ENCODE data around the gene CHIT1.
"Not testable (repeated sequence)": the region's sequence is repeated elsewhere in the genome, so short reads cannot be mapped to it uniquely, and the experiment has no call there.

The CHIT1 gene

DNA sequence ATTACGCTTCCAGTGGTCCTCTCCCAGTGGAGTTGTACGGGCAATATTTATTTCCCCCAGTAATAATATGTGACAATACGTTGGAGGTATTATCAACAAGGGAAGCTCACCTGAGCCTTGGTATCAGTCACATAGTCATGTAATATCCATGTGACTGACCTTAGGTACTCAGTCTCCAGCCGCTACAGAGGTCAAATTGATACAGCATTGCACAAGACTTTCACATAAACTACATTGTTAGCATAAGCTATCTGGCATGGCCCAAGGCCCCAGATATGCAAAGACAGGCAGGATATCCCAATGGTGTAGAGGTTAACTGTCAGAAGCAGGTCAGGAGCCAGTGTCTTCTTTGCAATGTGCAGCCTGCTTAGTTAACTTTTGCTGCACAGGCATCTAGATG, 15.3 kb upstream of the CHIT1 start:
- TF ChIP-seq ZNF274 (IDR thresholded peaks at IDR 0.05; ENCODE audit: low read depth, low read length): no peak
- no peak overlapping the region for H3K4me3 ChIP-seq (ENCODE audit: low read length)

DNA sequence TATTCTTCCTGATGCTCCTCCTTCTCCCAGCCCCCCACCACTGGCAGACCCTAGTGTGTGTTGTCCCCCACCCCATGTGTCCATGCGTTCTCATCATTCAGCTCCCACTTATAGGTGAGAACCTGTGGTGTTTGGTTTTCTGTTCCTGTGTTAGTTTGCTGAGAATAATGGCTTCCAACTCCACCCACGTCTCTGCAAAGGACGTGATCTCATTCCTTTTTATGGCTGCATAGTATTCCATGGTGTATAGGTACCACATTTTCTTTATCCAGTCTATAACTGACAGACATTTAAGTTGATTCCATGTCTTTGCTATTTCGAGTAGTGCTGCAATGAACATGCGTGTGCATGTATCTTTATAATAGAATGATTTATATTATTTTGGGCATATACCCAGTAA, 12.2 kb upstream of the CHIT1 start:
- H3K4me3 ChIP-seq (ENCODE audit: low read length): not testable (repeated sequence)

GRCh38 chr1:203239526-203240305, 10.2 kb upstream of the CHIT1 start:
- H3K4me3 ChIP-seq (ENCODE audit: low read length): no peak overlapping the region
- TF ChIP-seq ZNF274 (IDR thresholded peaks at IDR 0.05; ENCODE audit: low read depth, low read length): no peak

- no peak overlapping the region for H3K4me3 ChIP-seq (ENCODE audit: low read length)
Observed at GRCh38 chr1:203239081-203239480, 9.6 kb upstream of the CHIT1 start.

GRCh38 chr1:203238535-203238934, 9.1 kb upstream of the CHIT1 start:
- no peak overlapping the region for H3K4me3 ChIP-seq (ENCODE audit: low read length)
- TF ChIP-seq ZNF274 (IDR thresholded peaks at IDR 0.05; ENCODE audit: low read depth, low read length): no peak

More at GRCh38 chr1:203239081-203239480, 9.6 kb upstream of the CHIT1 start:
- no peak for TF ChIP-seq ZNF274 (IDR thresholded peaks at IDR 0.05; ENCODE audit: low read depth, low read length)

DNA sequence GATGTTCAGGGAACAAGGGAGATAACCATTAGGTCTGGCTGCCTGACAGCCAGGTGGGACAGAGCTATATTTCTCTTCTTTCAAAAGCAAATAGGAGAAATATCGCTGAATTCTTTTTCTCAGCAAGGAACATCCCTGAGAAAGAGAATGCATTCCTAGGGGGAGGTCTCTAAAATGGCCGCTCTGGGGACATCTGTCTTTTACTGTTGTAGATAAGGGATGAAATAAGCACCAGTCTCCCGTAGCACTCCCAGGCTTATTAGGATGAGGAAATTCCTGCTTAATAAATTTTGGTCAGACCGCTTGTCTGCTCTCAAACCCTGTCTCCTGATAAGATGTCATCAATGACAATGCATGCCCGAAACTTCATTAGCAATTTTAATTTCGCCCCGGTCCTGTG, 5.4 kb upstream of the CHIT1 start:
- not testable (repeated sequence) for H3K4me3 ChIP-seq (ENCODE audit: low read length)

- no peak overlapping the region for H3K4me3 ChIP-seq (ENCODE audit: low read length)
- no peak for TF ChIP-seq ZNF274 (IDR thresholded peaks at IDR 0.05; ENCODE audit: low read depth, low read length)
Observed at GRCh38 chr1:203228670-203229069, 803 bp downstream of the CHIT1 start.

DNA sequence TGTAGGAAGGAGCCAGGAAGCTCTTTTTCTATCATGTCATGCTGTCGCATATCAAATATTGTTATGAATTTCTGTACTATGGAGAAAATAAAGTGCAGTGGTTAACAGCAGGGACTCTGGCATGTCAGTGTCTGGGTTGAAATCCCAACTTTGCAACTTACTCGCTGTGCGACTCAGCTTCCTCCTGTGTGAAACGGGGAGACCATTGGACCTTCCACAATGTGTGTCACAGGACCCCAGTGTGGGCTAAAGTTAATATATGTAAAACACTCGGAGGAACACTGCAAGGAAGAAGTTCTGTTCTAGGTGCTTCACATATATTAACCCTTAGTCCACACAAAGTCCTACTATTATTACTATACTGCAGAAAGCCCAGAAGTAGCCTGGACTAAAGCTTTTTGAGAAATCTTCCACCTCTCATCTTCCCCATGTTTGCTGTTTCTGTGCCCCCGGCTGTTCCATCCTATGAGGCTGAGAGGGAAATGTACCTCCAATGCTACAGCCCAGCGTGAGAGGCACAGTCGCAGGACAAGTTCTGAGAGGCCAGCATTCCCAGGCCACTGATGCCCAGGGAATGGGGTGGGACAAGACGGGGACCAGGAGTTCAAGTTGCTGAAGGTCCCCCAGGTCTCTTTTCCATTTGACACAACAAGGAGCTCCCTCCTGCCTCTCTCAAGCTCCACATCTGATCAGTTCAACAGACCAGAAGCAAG, 1.9 kb downstream of the CHIT1 start:
- no peak overlapping the region for H3K4me3 ChIP-seq (ENCODE audit: low read length)
- no peak for TF ChIP-seq ZNF274 (IDR thresholded peaks at IDR 0.05; ENCODE audit: low read depth, low read length)

GRCh38 chr1:203225071-203225470, 4.4 kb downstream of the CHIT1 start:
- no peak overlapping the region for H3K4me3 ChIP-seq (ENCODE audit: low read length)
- no peak for TF ChIP-seq ZNF274 (IDR thresholded peaks at IDR 0.05; ENCODE audit: low read depth, low read length)

DNA sequence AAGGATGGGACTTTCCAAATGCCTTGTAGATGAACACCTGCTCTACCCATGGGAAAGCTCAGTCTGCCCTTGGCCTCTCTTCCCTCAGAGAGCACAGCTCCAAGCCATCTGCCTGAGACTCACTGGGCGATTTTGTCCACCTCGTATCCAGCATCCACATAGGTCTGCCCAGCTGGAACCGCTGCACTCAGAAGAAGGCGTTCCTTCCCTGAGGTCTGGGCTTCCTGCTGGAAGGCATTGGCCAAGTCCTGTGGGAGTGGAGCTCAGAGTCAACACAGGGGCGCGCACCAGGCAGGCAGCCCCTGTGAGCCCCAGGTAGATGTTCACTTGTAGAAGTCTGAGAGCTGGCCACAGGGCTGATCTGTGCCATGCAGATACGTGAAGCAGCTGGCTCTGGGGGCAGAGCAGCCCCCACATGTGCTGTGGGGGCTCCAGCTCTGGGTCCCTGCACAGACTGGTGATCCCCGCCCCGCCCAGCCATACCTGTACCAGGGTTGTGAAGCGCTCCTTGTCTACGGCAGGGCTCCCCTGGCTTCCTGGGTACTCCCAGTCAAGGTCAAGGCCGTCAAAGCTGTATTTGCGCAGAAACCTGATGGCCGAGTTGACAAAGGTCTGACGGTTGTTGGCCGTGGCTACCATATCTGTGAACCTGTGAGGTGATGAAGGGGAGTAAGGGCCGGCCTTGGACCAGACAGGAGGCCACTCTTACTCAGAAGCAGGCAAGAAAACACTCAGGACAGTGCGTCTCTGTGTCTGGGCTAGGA, 6.3 kb downstream of the CHIT1 start:
- H3K4me3 ChIP-seq (ENCODE audit: low read length): no peak overlapping the region

GRCh38 chr1:203219934-203220333, 9.5 kb downstream of the CHIT1 start:
- no peak for TF ChIP-seq ZNF274 (IDR thresholded peaks at IDR 0.05; ENCODE audit: low read depth, low read length)
- H3K4me3 ChIP-seq (ENCODE audit: low read length): no peak overlapping the region

More for the DNA sequence above, 6.3 kb downstream of the CHIT1 start:
- no peak for TF ChIP-seq ZNF274 (IDR thresholded peaks at IDR 0.05; ENCODE audit: low read depth, low read length)

DNA sequence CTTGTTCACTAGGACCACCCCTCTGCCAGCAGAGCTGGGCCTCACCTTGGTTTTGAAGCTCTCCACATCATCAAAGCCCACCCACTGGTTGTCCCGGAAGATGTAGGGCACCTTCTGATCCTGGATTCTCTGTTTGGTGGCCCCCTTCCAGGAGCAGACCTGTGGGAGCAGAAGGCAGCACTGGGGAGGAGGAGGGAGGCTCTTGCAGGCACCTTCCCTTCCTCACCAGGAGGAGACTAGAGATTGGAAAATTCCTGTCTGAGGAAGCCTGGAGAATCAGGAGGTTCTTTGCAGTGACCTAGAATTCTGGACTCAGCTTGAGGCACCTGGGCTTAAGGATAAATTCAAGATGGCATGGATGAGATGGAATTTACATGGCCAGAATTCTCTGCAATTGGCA, 10.3 kb downstream of the CHIT1 start:
- H3K4me3 ChIP-seq (ENCODE audit: low read length): no peak overlapping the region
- no peak for TF ChIP-seq ZNF274 (IDR thresholded peaks at IDR 0.05; ENCODE audit: low read depth, low read length)

DNA sequence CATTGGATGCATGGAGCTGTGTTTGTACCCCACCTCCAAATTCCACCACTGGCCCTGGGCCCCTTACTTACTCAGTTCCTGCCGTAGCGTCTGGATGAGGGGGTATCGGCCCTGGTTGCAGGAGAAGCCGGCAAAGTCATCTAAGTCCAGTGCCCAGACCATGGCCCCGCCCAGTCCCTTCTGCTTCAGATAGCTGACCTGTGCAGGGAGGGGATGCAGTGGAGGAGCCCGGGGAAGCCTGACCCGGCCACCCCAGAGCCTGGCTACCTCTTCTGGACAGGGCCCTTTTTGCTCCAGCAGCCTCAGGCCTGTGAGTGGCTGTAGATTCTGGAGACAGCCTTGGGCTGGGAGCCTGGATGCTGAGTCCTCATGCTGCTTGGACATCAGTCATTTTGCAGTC, 11.8 kb downstream of the CHIT1 start:
- no peak overlapping the region for H3K4me3 ChIP-seq (ENCODE audit: low read length)
- TF ChIP-seq ZNF274 (IDR thresholded peaks at IDR 0.05; ENCODE audit: low read depth, low read length): no peak

DNA sequence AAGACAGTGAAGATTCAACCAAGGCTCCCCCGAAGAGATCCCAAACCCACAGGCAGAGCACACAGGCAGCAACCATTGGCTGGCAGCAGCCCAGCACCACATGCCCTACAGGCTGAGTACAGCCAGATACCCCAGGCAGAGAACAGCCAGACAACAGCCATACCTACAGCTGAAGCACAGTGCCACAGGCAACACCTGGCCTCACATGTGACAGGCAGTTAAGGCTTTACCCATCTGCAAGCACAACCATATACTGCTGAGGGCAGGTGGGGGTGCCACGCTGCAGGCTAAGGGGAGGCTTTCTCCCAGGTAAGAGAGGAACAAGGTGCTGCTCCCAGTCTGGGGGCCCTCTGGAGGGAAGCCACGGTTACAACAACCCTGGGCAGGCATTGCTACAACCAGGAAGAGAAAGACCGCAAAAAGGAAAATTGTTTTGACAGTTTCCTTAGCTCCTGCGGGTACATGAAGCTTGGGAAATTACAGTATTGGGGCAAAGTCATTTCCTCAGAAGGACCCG, 12.3 kb downstream of the CHIT1 start:
- no peak for TF ChIP-seq ZNF274 (IDR thresholded peaks at IDR 0.05; ENCODE audit: low read depth, low read length)
- no peak overlapping the region for H3K4me3 ChIP-seq (ENCODE audit: low read length)

All from GM08714 (cell line).